Measurements from ENCODE around the gene TBC1D16.

DNA sequence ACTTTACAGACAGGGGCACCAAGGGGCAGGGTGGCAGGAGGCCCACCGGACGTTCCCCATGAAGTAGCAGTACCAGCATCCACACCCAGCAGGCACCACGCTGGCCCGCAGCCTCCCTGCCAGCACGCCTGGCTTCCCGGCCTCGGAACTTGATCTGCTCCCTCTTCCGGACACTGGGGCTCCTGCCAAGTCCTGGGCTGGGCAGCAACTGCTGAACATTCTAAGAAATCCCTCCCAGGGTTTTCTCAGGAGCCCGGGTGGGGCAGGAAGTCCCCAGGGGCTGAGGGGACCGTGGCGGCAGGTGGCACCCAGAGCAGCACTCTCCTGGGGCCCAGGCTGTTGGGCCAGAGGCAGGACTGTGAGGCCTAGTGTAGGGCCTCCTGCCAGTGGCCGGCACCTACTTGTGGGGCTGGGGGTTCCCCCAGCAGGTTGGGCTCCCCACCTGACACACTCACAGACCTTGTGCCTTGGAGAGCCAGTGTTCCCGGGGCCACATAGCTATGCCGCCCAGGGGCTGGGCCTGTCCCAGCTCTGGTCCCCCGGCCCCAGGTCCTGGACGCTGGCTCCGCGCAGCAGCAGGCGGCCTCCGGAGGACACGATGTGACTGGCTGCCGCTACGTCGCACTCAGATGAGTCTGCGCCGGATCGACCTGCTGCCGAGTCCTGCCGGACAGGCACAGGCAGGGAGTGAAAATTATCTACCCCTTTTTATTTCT is 110.3 kb downstream of the TBC1D16 start:
- TF ChIP-seq, protein P1, sequence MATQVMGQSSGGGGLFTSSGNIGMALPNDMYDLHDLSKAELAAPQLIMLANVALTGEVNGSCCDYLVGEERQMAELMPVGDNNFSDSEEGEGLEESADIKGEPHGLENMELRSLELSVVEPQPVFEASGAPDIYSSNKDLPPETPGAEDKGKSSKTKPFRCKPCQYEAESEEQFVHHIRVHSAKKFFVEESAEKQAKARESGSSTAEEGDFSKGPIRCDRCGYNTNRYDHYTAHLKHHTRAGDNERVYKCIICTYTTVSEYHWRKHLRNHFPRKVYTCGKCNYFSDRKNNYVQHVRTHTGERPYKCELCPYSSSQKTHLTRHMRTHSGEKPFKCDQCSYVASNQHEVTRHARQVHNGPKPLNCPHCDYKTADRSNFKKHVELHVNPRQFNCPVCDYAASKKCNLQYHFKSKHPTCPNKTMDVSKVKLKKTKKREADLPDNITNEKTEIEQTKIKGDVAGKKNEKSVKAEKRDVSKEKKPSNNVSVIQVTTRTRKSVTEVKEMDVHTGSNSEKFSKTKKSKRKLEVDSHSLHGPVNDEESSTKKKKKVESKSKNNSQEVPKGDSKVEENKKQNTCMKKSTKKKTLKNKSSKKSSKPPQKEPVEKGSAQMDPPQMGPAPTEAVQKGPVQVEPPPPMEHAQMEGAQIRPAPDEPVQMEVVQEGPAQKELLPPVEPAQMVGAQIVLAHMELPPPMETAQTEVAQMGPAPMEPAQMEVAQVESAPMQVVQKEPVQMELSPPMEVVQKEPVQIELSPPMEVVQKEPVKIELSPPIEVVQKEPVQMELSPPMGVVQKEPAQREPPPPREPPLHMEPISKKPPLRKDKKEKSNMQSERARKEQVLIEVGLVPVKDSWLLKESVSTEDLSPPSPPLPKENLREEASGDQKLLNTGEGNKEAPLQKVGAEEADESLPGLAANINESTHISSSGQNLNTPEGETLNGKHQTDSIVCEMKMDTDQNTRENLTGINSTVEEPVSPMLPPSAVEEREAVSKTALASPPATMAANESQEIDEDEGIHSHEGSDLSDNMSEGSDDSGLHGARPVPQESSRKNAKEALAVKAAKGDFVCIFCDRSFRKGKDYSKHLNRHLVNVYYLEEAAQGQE (IDR thresholded peaks at IDR 0.05; ENCODE audit: low read depth, low read length): no peak
- no peak for TF ChIP-seq RCOR1 (conservative IDR thresholded peaks at IDR 0.05; ENCODE audit: low read depth, low read length)
- no peak for TF ChIP-seq BHLHE40 (IDR thresholded peaks at IDR 0.05; ENCODE audit: borderline replicate concordance in 1 of 2, low read depth in 2 of 2, low read length in 1 of 2)
- no peak for TF ChIP-seq POLR2AphosphoS5 (IDR thresholded peaks at IDR 0.05; ENCODE audit: low read length)
- TF ChIP-seq, protein P2, sequence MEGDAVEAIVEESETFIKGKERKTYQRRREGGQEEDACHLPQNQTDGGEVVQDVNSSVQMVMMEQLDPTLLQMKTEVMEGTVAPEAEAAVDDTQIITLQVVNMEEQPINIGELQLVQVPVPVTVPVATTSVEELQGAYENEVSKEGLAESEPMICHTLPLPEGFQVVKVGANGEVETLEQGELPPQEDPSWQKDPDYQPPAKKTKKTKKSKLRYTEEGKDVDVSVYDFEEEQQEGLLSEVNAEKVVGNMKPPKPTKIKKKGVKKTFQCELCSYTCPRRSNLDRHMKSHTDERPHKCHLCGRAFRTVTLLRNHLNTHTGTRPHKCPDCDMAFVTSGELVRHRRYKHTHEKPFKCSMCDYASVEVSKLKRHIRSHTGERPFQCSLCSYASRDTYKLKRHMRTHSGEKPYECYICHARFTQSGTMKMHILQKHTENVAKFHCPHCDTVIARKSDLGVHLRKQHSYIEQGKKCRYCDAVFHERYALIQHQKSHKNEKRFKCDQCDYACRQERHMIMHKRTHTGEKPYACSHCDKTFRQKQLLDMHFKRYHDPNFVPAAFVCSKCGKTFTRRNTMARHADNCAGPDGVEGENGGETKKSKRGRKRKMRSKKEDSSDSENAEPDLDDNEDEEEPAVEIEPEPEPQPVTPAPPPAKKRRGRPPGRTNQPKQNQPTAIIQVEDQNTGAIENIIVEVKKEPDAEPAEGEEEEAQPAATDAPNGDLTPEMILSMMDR (IDR thresholded peaks at IDR 0.05 in 2 of 3, conservative IDR thresholded peaks at IDR 0.05 in 1 of 3; ENCODE audit: control insufficient read depth in 2 of 3, extremely low read depth in 1 of 3, insufficient read depth in 1 of 3, low read depth in 3 of 3, low read length in 3 of 3): no peak
- TF ChIP-seq CREM (IDR thresholded peaks at IDR 0.05; ENCODE audit: low read depth): no peak
- TF ChIP-seq, protein P3, sequence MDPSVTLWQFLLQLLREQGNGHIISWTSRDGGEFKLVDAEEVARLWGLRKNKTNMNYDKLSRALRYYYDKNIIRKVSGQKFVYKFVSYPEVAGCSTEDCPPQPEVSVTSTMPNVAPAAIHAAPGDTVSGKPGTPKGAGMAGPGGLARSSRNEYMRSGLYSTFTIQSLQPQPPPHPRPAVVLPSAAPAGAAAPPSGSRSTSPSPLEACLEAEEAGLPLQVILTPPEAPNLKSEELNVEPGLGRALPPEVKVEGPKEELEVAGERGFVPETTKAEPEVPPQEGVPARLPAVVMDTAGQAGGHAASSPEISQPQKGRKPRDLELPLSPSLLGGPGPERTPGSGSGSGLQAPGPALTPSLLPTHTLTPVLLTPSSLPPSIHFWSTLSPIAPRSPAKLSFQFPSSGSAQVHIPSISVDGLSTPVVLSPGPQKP (IDR thresholded peaks at IDR 0.05; ENCODE audit: low read depth, low read length): no peak
- no peak for TF ChIP-seq CHD1 (IDR thresholded peaks at IDR 0.05; ENCODE audit: low read depth, low read length)

Measured in GM12878 (cell line).